Pancreas (tissue), 10 donors: ENCODE measurements around the gene ATL1. TPM values are rescaled to one million over a fixed set of nuclear protein-coding genes. Genes with fewer than 3 reads are reported as not detected.
"Not testable (repeated sequence)": the region's sequence is repeated elsewhere in the genome, so short reads cannot be mapped to it uniquely, and the experiment has no call there.

Experiments
- ATAC-seq, 4 donors: fragments of 200-7000 bp; cut with Tn5 transposase; one replicate each; pipeline versions ENCODE4 v1.8.0 to v1.9.1; 2020; ENCODE audit warnings: mild to moderate bottlenecking in 4 of 4, moderate library complexity in 4 of 4
- DNase-seq, 6 donors: peaks; one replicate each; pipeline ENCODE4 v3.0.0-alpha.2; 2020
- FAIRE-seq: peaks from 2 replicates; lab custom pipeline; 2012; peaks lifted over from hg19 to GRCh38; lab: Jason Lieb, UNC
- H3K27ac ChIP-seq, 4 donors: fragments of 200-600 bp; sonication (generic); 1 replicate in 3 of 4; 2 replicates in 1 of 4; pipeline versions ENCODE4 v1.5.0 to v1.8.0; 2020
- H3K27me3 ChIP-seq, 4 donors: fragments of 200-600 bp; one replicate each; pipeline ENCODE4 v1.8.0; 2021
- H3K36me3 ChIP-seq, 3 donors: fragments of 200-600 bp; sonication (generic) in 1 of 3; one replicate each; pipeline versions ENCODE4 v1.5.0 to v1.8.0; 2020 to 2021
- H3K4me1 ChIP-seq, 3 donors: fragments of 200-600 bp; one replicate each; pipeline ENCODE4 v1.8.0; 2021
- H3K4me3 ChIP-seq, 4 donors: fragments of 200-600 bp; sonication (generic) in 2 of 4; one replicate each; pipeline versions ENCODE4 v1.5.0 to v1.8.0; 2020 to 2021
- H3K9me3 ChIP-seq, 4 donors: fragments of 200-600 bp; one replicate each; pipeline ENCODE4 v1.8.0; 2021
- CTCF ChIP-seq, 4 donors: fragments of 200-600 bp; sonication (generic) in 3 of 4; IDR thresholded peaks; one replicate each; pipeline versions ENCODE4 v1.5.0 to v1.8.0; 2021; ENCODE audit warnings: antibody characterized with exemption in 4 of 4
- WGBS, 2 donors: extraction: QIAGEN DNeasy Blood & Tissue Kit; methylation state at CpG; one replicate each; pipeline ENCODE4 v1.1.7; 2013; 5-methylcytosine and 5-hydroxymethylcytosine counted together
- intact Hi-C, 3 donors: fragments of 100-400 bp; cut with DNase I; formaldehyde crosslinking; loops; one replicate each; pipeline versions ENCODE4 v1.11.1 to v1.14.2; 2022
- polyA plus RNA-seq, 2 donors: library from polyadenylated mRNA; stranded (reverse); fragments of 200-250 nt; gene quantifications; one replicate each; pipeline ENCODE4 v1.2.3, GENCODE V29; 2013
- total RNA-seq, 6 donors: library from RNA; stranded (reverse); fragmentation: NEBNext Ultra II Directional in 4 of 6; extraction: Animal tissue kit (Norgen Biotek cat#: 25700) in 4 of 6; gene quantifications; one replicate each; pipeline versions ENCODE4 v1.2.1 to v1.2.4, GENCODE V29; 2021 to 2023
- donor health status: healthy with polysubstance abuse.
- donor health status: DM: no; HTN: no; CAD: no; lungs with moderate emphysema.
- donor health status: DM: no; HTN: no; CAD: no.
- donor health status: control.
- donor health status: control.
- donor health status: Bipolar disorder and iron deficiency.
- donor health status: DM: yes; HTN: yes; CAD: no.
- donor health status: DM: no; HTN: no; CAD: no.
- donor health status: DM: no; HTN: no; CAD: no.
- donor health status: DM: yes; HTN: yes; CAD: no.

Gene ATL1
- total and polyA plus RNA-seq, 8 donors, result 1.3 to 6.1 (median 3.2) TPM

- DNase-seq (no peak), ATAC-seq (no peak), FAIRE-seq (no peak)
- H3K27ac ChIP-seq, result peak overlapping the region in 1 of 4 donors; percentile 93
- no peak overlapping the region for H3K4me3 ChIP-seq
- no peaks in the 10 kb centered on the region for H3K9me3 ChIP-seq
- H3K4me1 ChIP-seq, result peaks cover 0 to 33% (median 8%) of the 10 kb centered on the region in 3 donors
- intact Hi-C loops, result loop anchor here in 1 of 3 donors (5.0 kb wide), 1 partner anchor 212 kb away; no protein-coding TSS in a partner anchor
- 70 to 74% methylated on average over 3 of the region's 3 CpGs for WGBS, 2 donors
- H3K27me3 ChIP-seq, result no peaks in the 10 kb centered on the region
- no peaks in the 10 kb centered on the region for H3K36me3 ChIP-seq
- TF ChIP-seq CTCF (IDR thresholded peaks at IDR 0.05), result no peak
Measured at GRCh38 chr14:50533806-50534205, 26.1 kb upstream of the ATL1 start.

GRCh38 chr14:50534416-50534815 is 25.5 kb upstream of the ATL1 start:
- ATAC-seq (no peak), FAIRE-seq (no peak), DNase-seq (no peak)
- Histone ChIP-seq H3K36me3 (no peaks in the 10 kb centered on the region), H3K27me3 (no peaks in the 10 kb centered on the region), H3K4me1 (peaks cover 0 to 34% (median 8%) of the 10 kb centered on the region in 3 donors), H3K4me3 (no peak overlapping the region), H3K27ac (no peak overlapping the region), H3K9me3 (no peaks in the 10 kb centered on the region)
- intact Hi-C loops, result loop anchor here in 1 of 3 donors (5.0 kb wide), 1 partner anchor 212 kb away; no protein-coding TSS in a partner anchor
- no peak for TF ChIP-seq CTCF (IDR thresholded peaks at IDR 0.05)
- WGBS, 2 donors, result 76 to 77% methylated on average over 3 of the region's 3 CpGs

- DNase-seq (no peak), FAIRE-seq (no peak), ATAC-seq (no peak)
- H3K27ac ChIP-seq, result no peak overlapping the region
- no peak for TF ChIP-seq CTCF (IDR thresholded peaks at IDR 0.05)
- H3K36me3 ChIP-seq, result no peaks in the 10 kb centered on the region
- H3K27me3 ChIP-seq, result no peaks in the 10 kb centered on the region
- WGBS, 2 donors, result 64 to 69% methylated on average over 1 of the region's 1 CpG
- intact Hi-C loops, result loop anchor here in 1 of 3 donors (5.0 kb wide), 1 partner anchor 213 kb away; no protein-coding TSS in a partner anchor
- peaks cover 0 to 32% (median 8%) of the 10 kb centered on the region in 3 donors for H3K4me1 ChIP-seq
- H3K9me3 ChIP-seq, result no peaks in the 10 kb centered on the region
- no peak overlapping the region for H3K4me3 ChIP-seq
Measured at GRCh38 chr14:50534997-50535396, 24.9 kb upstream of the ATL1 start.

GRCh38 chr14:50538034-50538433 is 21.9 kb upstream of the ATL1 start:
- H3K9me3 ChIP-seq, H3K27ac ChIP-seq, ATAC-seq, DNase-seq, H3K4me3 ChIP-seq, FAIRE-seq, H3K36me3 ChIP-seq, H3K27me3 ChIP-seq, intact Hi-C loops: not testable (repeated sequence)
- H3K4me1 ChIP-seq, result peaks cover 0 to 17% (median 4%) of the 10 kb centered on the region in 3 donors
- 54 to 63% methylated on average over 4 of the region's 4 CpGs for WGBS, 2 donors

- TF ChIP-seq CTCF (IDR thresholded peaks at IDR 0.05), result no peak
- intact Hi-C loops, result no loop called here
- no peak for DNase-seq
- no peak for ATAC-seq
- Histone ChIP-seq H3K4me1 (peaks cover 0 to 7% (median 5%) of the 10 kb centered on the region in 3 donors), H3K9me3 (no peaks in the 10 kb centered on the region), H3K27me3 (no peaks in the 10 kb centered on the region), H3K36me3 (no peaks in the 10 kb centered on the region), H3K27ac (no peak overlapping the region), H3K4me3 (no peak overlapping the region)
- no peak for FAIRE-seq
Measured at GRCh38 chr14:50539051-50539450, 20.9 kb upstream of the ATL1 start.
